Activated T-helper 2 cell treated with anti-CD3 and anti-CD28 coated beads, Interferon-gamma antibody, Interleukin-2, Interleukin-4, amounts not matched to agents 10 μg/mL and 5 μg/mL and 100 μg/mL, durations not matched to agents 14 hours and 24 hours and 36 hours (primary cell): ENCODE measurements around the gene PFKP. TPM values are rescaled to one million over a fixed set of nuclear protein-coding genes. Genes with fewer than 3 reads are reported as not detected.
A peak's percentile ranks its signal among the peaks of the same experiment; 100 is the strongest.

ENCODE experiments used
- DNase-seq: peaks from one replicate; pipeline ENCODE4 v3.0.0; 2021; ENCODE audit warnings: low spot score
- H3K27ac Mint-ChIP-seq: one replicate; pipeline ENCODE4 v1.8.0; 2021; ENCODE audit warnings: mixed read lengths
- H3K27me3 Mint-ChIP-seq: one replicate; pipeline ENCODE4 v1.8.0; 2021; ENCODE audit warnings: low read depth, mixed read lengths
- H3K36me3 Mint-ChIP-seq: one replicate; pipeline ENCODE4 v1.8.0; 2021; ENCODE audit warnings: low read depth, mixed read lengths
- H3K4me1 Mint-ChIP-seq: one replicate; pipeline ENCODE4 v1.8.0; 2021; ENCODE audit warnings: low read depth, mixed read lengths
- H3K4me3 Mint-ChIP-seq: one replicate; pipeline ENCODE4 v1.8.0; 2021; ENCODE audit warnings: low read depth, mild to moderate bottlenecking, moderate library complexity, mixed read lengths
- H3K9me3 Mint-ChIP-seq: one replicate; pipeline ENCODE4 v1.8.0; 2021; ENCODE audit warnings: mixed read lengths
- intact Hi-C: fragments of 100-400 bp; cut with micrococcal nuclease; formaldehyde crosslinking; loops from one replicate; pipeline ENCODE4 v1.15.1; 2023
- total RNA-seq: library from RNA; stranded (reverse); gene quantifications from 2 replicates; pipeline ENCODE4 v1.2.3, GENCODE V29; 2022

PFKP gene
- total RNA-seq, 1 donor from 2014 or later = 250 TPM

GRCh38 chr10:3178042-3178441 lies 110.7 kb downstream of the PFKP start:
- peaks cover 1% of the 10 kb centered on the region for H3K4me1 Mint-ChIP-seq
- DNase-seq = no peak
- peaks cover 69% of the 10 kb centered on the region for H3K27me3 Mint-ChIP-seq
- no peak overlapping the region for H3K27ac Mint-ChIP-seq
- intact Hi-C loops = no loop called here
- H3K36me3 Mint-ChIP-seq = no peaks in the 10 kb centered on the region
- no peaks in the 10 kb centered on the region for H3K9me3 Mint-ChIP-seq
- H3K4me3 Mint-ChIP-seq = no peak overlapping the region

GRCh38 chr10:3179174-3179573 lies 111.8 kb downstream of the PFKP start:
- Mint-ChIP-seq H3K4me1 (no peaks in the 10 kb centered on the region), H3K9me3 (no peaks in the 10 kb centered on the region), H3K36me3 (no peaks in the 10 kb centered on the region), H3K4me3 (no peak overlapping the region), H3K27ac (no peak overlapping the region), H3K27me3 (peaks cover 77% of the 10 kb centered on the region)
- no peak for DNase-seq
- intact Hi-C loops = no loop called here

- Mint-ChIP-seq H3K27me3 (peaks cover 76% of the 10 kb centered on the region), H3K9me3 (no peaks in the 10 kb centered on the region), H3K4me1 (peaks cover 4% of the 10 kb centered on the region), H3K36me3 (no peaks in the 10 kb centered on the region), H3K27ac (no peak overlapping the region), H3K4me3 (no peak overlapping the region)
- no peak for DNase-seq
- intact Hi-C loops = no loop called here
Measured at GRCh38 chr10:3180355-3181025, 113.1 kb downstream of the PFKP start.

- Mint-ChIP-seq H3K36me3 (no peaks in the 10 kb centered on the region), H3K27ac (no peak overlapping the region), H3K4me3 (no peak overlapping the region), H3K27me3 (peaks cover 72% of the 10 kb centered on the region), H3K4me1 (peaks cover 9% of the 10 kb centered on the region), H3K9me3 (no peaks in the 10 kb centered on the region)
- intact Hi-C loops = no loop called here
- DNase-seq = no peak
Measured at GRCh38 chr10:3185386-3185785, 118.0 kb downstream of the PFKP start.

- Mint-ChIP-seq H3K27me3 (peaks cover 72% of the 10 kb centered on the region), H3K4me3 (no peak overlapping the region), H3K36me3 (no peaks in the 10 kb centered on the region), H3K27ac (no peak overlapping the region), H3K9me3 (no peaks in the 10 kb centered on the region), H3K4me1 (peaks cover 9% of the 10 kb centered on the region)
- DNase-seq = peak; percentile 47
- intact Hi-C loops = no loop called here
Measured at GRCh38 chr10:3186368-3186767, 119.0 kb downstream of the PFKP start.

Other genes with a start within 250 kb of the PFKP start
- gene PITRM1, start 105.2 kb downstream of the PFKP start, total RNA-seq = 76.4 and 84.5 TPM in 2 replicates